Rectal smooth muscle tissue (tissue), 1 donor: ENCODE results near the gene HBE1.

Experiments
- H3K27ac ChIP-seq: one replicate; pipeline ENCODE4 v1.7.0; 2013; ENCODE audit warnings: low read depth, low read length, inconsistent platforms
- H3K27me3 ChIP-seq: one replicate; pipeline ENCODE4 v1.7.0; 2013; ENCODE audit warnings: low read length; ENCODE audit not compliant: control insufficient read depth, insufficient read depth
- H3K36me3 ChIP-seq: one replicate; pipeline ENCODE4 v1.7.0; 2013; ENCODE audit warnings: low read length; ENCODE audit not compliant: control insufficient read depth, insufficient read depth
- H3K4me1 ChIP-seq: one replicate; pipeline ENCODE4 v1.7.0; 2013; ENCODE audit warnings: low read length; ENCODE audit not compliant: control insufficient read depth, insufficient read depth
- H3K4me3 ChIP-seq: one replicate; pipeline ENCODE4 v1.7.0; 2013; ENCODE audit warnings: low read length
- H3K9ac ChIP-seq: one replicate; pipeline ENCODE4 v1.7.0; 2013; ENCODE audit warnings: low read length

HBE1 gene

GRCh38 chr11:5235364-5236095 is 34.2 kb downstream of the HBE1 start:
- Histone ChIP-seq H3K4me3 (no peak overlapping the region), H3K27ac (no peak overlapping the region), H3K4me1 (no peaks in the 10 kb centered on the region), H3K27me3 (no peaks in the 10 kb centered on the region), H3K9ac (no peak overlapping the region), H3K36me3 (no peaks in the 10 kb centered on the region)

GRCh38 chr11:5234381-5234834 is 35.3 kb downstream of the HBE1 start, which contains the start of gene HBD:
Gene HBD, minus strand, starts transcription at chr11:5234483. Its CDS starts 50 bp downstream, at chr11:5234433.
- Histone ChIP-seq H3K27me3 (no peaks in the 10 kb centered on the region), H3K4me1 (no peaks in the 10 kb centered on the region), H3K36me3 (no peaks in the 10 kb centered on the region), H3K4me3 (no peak within 1 kb of the TSS), H3K9ac (no peak within 1 kb of the TSS), H3K27ac (no peak within 1 kb of the TSS)

GRCh38 chr11:5233307-5233706 is 36.4 kb downstream of the HBE1 start:
- Histone ChIP-seq H3K27ac (no peak overlapping the region), H3K4me3 (no peak overlapping the region), H3K4me1 (no peaks in the 10 kb centered on the region), H3K36me3 (no peaks in the 10 kb centered on the region), H3K9ac (no peak overlapping the region), H3K27me3 (no peaks in the 10 kb centered on the region)

- Histone ChIP-seq H3K9ac (no peak overlapping the region), H3K27me3 (no peaks in the 10 kb centered on the region), H3K27ac (no peak overlapping the region), H3K36me3 (no peaks in the 10 kb centered on the region), H3K4me1 (no peaks in the 10 kb centered on the region), H3K4me3 (no peak overlapping the region)
Observed at GRCh38 chr11:5232821-5233220, 36.9 kb downstream of the HBE1 start.

GRCh38 chr11:5232176-5232575 is 37.6 kb downstream of the HBE1 start:
- Histone ChIP-seq H3K36me3 (no peaks in the 10 kb centered on the region), H3K27ac (no peak overlapping the region), H3K4me3 (no peak overlapping the region), H3K4me1 (no peaks in the 10 kb centered on the region), H3K9ac (no peak overlapping the region), H3K27me3 (no peaks in the 10 kb centered on the region)

GRCh38 chr11:5231111-5231510 is 38.6 kb downstream of the HBE1 start:
- no peak overlapping the region for H3K9ac ChIP-seq
- no peaks in the 10 kb centered on the region for H3K4me1 ChIP-seq

GRCh38 chr11:5230266-5230665 is 39.5 kb downstream of the HBE1 start:
- H3K36me3 ChIP-seq = no peaks in the 10 kb centered on the region
- no peaks in the 10 kb centered on the region for H3K27me3 ChIP-seq
- no peak overlapping the region for H3K4me3 ChIP-seq
- H3K4me1 ChIP-seq = no peaks in the 10 kb centered on the region
- no peak overlapping the region for H3K27ac ChIP-seq
- no peak overlapping the region for H3K9ac ChIP-seq

More at GRCh38 chr11:5231111-5231510, 38.6 kb downstream of the HBE1 start:
- H3K4me3 ChIP-seq = no peak overlapping the region
- no peaks in the 10 kb centered on the region for H3K36me3 ChIP-seq
- H3K27ac ChIP-seq = no peak overlapping the region
- no peaks in the 10 kb centered on the region for H3K27me3 ChIP-seq

- H3K4me1 ChIP-seq = no peaks in the 10 kb centered on the region
- no peak overlapping the region for H3K9ac ChIP-seq
- H3K36me3 ChIP-seq = no peaks in the 10 kb centered on the region
- no peak overlapping the region for H3K27ac ChIP-seq
- no peak overlapping the region for H3K4me3 ChIP-seq
- H3K27me3 ChIP-seq = no peaks in the 10 kb centered on the region
Observed at GRCh38 chr11:5229796-5230195, 39.9 kb downstream of the HBE1 start.

GRCh38 chr11:5229356-5229755 is 40.4 kb downstream of the HBE1 start:
- Histone ChIP-seq H3K36me3 (no peaks in the 10 kb centered on the region), H3K4me1 (no peaks in the 10 kb centered on the region), H3K4me3 (no peak overlapping the region), H3K27ac (no peak overlapping the region), H3K9ac (no peak overlapping the region), H3K27me3 (no peaks in the 10 kb centered on the region)

GRCh38 chr11:5228124-5228523 is 41.6 kb downstream of the HBE1 start:
- Histone ChIP-seq H3K36me3 (no peaks in the 10 kb centered on the region), H3K27ac (no peak overlapping the region), H3K9ac (no peak overlapping the region), H3K4me3 (no peak overlapping the region), H3K4me1 (no peaks in the 10 kb centered on the region), H3K27me3 (no peaks in the 10 kb centered on the region)

GRCh38 chr11:5227681-5228080 is 42.1 kb downstream of the HBE1 start:
- H3K27me3 ChIP-seq = no peaks in the 10 kb centered on the region
- H3K9ac ChIP-seq = no peak overlapping the region
- H3K4me1 ChIP-seq = no peaks in the 10 kb centered on the region
- no peak overlapping the region for H3K4me3 ChIP-seq
- H3K36me3 ChIP-seq = no peaks in the 10 kb centered on the region
- H3K27ac ChIP-seq = no peak overlapping the region

GRCh38 chr11:5226732-5227310 is 42.9 kb downstream of the HBE1 start, which contains the start of gene HBB:
Gene HBB, minus strand, starts transcription at chr11:5227071. Its CDS starts 50 bp downstream, at chr11:5227021.
- Histone ChIP-seq H3K27ac (no peak within 1 kb of the TSS), H3K36me3 (no peaks in the 10 kb centered on the region), H3K27me3 (no peaks in the 10 kb centered on the region), H3K9ac (no peak within 1 kb of the TSS), H3K4me3 (no peak within 1 kb of the TSS), H3K4me1 (no peaks in the 10 kb centered on the region)

GRCh38 chr11:5225480-5225871 is 44.3 kb downstream of the HBE1 start:
- H3K27me3 ChIP-seq = no peaks in the 10 kb centered on the region
- no peak overlapping the region for H3K27ac ChIP-seq
- H3K4me1 ChIP-seq = no peaks in the 10 kb centered on the region
- H3K36me3 ChIP-seq = no peaks in the 10 kb centered on the region
- H3K4me3 ChIP-seq = no peak overlapping the region
- no peak overlapping the region for H3K9ac ChIP-seq
